ENCODE measurements around the gene FNDC5.

GRCh38 chr1:32861904-32862695 lies 8.6 kb downstream of the FNDC5 start:
- TF ChIP-seq MXD1 (CRISPR knock-in tag; IDR thresholded peaks at IDR 0.05; ENCODE audit: borderline replicate concordance, poor library complexity, severe bottlenecking) (no peak), THRA (IDR thresholded peaks at IDR 0.05) (no peak)

Measured in K562 (cell line).